Activated CD8-positive, alpha-beta memory T cell treated with anti-CD3 and anti-CD28 coated beads, Interleukin-2, amount 50 U/mL, for 4 hours (primary cell): ENCODE measurements around the gene ARHGAP10.
"Not testable (repeated sequence)": the region's sequence is repeated elsewhere in the genome, so short reads cannot be mapped to it uniquely, and the experiment has no call there.

Source experiments
- DNase-seq: peaks from one replicate; pipeline ENCODE4 v3.0.0-alpha.2; 2020

The ARHGAP10 gene

DNA sequence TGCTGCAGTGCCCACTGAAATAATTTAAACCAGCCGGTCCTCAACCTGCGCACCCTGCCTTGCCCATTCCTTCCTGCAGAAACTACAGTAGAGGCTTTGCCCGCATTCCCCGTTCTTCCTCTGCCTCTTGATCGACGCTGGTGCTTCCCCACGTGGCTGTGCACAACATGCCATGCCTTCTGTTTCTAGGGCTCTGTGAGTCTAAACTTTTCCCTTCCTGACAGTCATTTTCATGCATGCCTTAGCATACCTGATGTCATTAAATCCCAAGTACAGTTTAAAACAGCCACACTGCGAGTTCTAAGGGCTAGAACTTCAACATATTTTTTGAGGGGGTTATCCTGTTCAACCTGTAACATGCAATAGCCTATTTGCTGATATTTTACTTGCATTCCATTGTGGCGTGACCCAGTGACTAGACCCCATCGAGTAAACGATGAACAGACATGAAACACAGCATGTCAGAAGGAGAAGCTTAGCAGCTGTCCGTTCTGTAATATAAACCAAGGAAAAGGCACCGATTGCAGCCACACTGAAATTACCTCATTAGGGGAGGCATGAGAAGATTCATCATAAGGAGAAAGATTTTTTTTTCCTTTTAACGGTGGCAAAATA, 232.5 kb downstream of the ARHGAP10 start:
- DNase-seq, result no peak

DNA sequence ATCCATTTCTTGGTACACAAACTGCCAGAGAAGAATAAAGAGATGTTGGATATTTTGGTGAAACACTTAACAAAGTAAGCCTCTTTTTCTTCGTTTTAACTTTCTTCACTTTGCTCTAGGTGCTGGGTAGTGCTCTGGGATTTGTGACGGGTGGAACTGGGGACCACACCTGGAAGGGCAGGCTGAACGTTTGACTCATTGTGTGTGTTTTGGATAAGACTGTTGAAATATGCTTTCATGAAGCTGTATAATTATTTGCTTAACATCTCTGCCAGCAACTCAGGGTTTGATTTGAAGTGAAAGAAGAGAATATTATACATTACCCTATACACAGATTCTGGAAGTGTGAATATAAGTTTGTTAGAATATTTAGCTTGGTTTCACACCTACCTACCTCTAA, 233.2 kb downstream of the ARHGAP10 start:
- DNase-seq, result no peak

DNA sequence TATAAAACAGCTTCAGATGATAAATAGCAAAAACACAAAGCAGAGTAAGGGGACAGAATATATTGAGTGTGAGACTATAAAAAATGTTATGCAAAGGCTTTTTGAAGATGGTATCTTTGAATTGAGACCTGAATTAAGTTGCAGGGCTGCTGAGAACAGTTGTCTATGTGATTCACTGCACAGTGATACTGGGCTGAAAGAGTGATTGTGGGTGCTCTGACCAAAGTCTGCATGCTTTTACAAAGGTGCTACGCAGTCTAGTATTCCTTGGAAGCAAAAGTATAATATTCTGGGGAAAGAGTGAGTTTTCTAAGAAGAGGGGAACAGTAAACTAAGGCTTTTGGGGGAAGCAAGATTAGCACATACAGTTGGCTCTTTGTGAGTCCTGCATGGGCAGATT, 234.0 kb downstream of the ARHGAP10 start:
- no peak for DNase-seq

DNA sequence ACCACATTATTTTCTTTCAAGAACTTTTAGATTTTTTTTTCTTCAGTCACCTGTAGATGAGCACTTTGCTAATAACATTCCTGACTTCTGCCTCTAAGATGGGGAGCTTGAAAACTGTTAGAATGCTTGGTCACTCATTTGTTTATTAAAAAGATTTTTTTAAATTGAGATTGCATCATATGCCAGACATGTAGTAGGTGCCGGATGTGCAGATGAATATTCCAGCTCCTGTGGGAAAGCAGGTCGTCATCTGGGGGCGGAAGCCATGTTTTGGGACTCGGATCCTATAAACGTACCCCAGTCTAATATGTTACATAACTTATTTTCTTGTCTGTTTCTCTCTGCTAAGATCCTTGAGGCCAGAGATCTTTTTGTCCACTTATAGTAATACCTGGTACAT, 236.8 kb downstream of the ARHGAP10 start:
- DNase-seq, result no peak

DNA sequence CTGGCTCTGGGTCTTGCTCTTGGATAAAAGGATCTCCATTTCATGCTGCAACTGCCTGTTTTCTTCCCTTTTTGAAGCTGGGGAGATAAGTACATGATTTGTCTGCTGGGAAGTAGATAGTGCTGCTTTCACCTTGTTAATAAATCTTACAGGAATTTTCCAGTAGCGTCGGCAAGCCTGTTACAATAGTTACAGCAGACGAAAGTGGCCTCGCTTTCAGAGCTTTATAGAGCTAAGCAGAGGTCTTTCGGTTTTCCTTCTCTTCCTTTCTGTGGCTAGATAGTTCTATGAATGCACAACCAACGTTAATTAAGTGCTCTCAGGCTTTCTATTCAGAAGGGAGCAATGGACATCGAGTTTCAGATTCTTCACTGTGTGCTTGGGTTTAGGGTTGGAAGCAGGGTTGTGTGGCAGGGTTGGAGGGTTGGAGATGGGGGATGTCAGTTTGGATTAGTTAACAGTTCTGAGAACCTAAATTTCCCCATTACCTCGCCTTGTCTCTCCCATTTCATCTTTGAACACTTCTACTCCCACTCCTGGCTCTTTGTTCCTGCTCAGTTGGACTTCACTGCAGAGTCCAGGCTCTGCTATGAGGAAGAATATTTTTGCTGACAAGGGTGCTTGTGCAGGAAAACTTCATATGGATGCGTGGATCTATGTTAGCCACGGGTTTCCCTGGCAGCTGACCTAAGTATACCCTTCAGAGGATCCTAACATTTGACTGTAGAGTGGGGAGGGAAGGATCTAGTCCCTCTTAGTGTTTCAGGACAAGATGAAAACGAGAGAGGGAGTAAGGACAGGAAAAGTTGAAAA, 237.9 kb downstream of the ARHGAP10 start:
- DNase-seq, result no peak

DNA sequence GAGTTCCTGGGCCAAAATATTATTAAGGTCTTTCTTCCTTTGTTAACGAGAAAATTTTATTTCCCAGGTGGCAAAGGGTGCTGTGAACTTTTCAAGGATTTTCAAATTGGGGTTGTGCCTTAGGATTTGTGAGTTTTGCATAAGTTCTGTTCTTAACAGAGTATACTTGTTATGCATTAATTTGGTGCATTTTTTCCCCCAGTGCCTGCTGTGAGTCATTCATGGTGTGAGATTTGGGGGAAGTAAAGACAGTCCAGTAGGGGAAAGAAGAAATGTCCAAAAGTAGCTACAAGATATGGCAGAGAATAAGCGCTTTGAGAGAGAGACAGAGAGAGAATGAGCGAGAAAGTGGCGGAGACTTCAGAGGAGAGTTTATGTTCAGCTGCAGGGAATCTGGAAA, 239.2 kb downstream of the ARHGAP10 start:
- no peak for DNase-seq

DNA sequence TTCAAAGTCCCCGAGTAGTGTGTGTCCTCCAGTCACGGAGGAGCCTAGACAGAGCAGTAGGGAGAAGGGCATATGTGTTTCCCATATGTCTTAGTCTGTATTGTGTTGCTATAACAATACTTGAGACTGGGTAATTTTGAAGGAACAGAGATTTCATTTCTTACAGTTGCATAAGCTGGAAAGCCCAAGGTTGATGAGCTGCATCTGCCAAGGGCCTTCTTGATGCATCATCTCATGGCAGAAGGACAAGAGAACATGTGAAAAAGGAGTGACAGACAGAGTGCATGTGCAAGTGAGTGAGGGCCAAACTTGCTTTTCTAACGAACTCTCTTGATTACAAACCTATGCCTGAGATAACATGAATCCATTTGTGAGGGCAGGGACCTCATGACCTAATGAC, 243.4 kb downstream of the ARHGAP10 start:
- no peak for DNase-seq

DNA sequence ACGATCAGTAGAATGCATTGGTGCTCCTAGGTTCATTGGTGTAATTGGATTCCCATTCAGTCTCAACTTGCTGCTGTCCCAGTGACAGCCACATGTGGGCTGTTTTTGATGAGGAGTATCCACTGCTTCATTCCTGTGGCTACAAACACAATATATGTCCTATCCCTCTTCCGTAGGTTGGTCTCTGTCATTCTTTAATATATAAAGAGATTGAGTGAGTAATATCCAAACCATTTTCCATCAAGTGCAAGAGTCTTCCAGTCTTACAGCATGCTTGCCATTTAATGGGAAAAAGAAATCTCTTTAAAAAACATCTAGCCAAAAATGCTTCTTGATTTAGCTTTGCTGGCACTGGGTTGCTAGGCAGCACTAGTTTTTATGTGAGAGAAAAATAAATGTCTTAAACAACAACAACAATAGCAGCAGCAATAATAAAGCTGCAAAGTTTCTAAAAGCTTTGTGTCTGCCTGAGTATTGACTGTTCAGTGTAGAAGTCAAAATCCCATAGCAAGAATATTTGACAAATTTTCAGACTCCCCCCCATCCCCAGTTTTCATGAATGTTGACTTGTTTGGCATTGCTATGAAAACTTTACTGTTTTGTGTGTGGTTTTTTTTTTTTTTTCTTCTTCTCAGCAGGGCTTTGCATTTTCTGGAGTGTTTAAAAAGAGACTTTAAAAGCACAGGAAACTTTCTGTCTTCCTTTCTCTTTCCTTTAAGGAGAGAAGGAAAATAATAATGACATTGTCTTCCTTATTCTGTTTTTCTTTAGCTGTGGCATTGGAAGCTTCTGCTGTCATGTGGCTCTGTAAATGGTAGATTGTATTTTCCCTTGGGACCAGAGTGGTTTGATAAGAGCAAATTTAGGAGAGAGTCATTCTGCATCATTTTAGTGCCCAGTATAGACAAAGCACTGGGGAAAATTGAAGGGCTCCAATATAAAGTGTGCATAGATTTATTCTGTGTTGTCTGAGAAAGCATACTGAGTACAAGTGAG, 244.3 kb downstream of the ARHGAP10 start:
- no peak for DNase-seq

DNA sequence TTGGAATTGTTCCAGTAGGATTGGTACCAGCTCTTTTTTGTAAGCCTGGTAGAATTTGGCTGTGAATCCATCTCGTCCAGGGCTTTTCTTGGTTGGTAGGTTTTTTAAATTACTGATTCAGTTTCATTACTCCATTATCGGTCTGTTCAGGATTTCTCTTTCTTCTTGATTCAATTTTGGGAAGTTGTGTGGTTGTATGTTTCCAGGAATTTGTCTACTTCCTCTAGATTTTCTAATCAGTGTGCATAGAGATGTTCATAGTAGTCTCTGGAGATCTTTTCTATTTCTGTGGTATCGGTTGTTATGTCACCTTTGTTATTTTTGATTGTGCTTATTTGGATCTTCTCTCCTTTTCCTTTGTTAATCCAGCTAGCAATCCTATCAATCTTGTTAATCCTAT, 248.7 kb downstream of the ARHGAP10 start:
- no peak for DNase-seq

DNA sequence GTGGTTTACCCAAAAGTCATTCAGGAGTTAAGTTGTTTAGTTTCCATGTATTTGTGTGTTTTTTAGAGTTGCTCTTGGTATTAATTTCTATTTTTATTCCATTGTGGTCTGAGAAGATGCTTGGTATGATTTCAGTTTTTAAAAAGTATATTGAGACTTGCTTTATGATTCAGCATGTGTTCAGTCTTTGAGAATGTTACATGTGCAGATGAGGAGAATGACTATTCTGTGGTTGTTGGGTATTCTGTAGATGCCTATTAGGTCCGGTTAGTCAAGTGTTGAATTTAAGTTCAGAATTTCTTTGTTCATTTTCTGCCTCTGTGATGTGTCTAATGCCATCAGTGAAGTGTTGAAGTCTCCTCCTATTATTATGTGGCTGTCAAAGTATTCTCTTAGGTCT, 249.4 kb downstream of the ARHGAP10 start:
- no peak for DNase-seq

DNA sequence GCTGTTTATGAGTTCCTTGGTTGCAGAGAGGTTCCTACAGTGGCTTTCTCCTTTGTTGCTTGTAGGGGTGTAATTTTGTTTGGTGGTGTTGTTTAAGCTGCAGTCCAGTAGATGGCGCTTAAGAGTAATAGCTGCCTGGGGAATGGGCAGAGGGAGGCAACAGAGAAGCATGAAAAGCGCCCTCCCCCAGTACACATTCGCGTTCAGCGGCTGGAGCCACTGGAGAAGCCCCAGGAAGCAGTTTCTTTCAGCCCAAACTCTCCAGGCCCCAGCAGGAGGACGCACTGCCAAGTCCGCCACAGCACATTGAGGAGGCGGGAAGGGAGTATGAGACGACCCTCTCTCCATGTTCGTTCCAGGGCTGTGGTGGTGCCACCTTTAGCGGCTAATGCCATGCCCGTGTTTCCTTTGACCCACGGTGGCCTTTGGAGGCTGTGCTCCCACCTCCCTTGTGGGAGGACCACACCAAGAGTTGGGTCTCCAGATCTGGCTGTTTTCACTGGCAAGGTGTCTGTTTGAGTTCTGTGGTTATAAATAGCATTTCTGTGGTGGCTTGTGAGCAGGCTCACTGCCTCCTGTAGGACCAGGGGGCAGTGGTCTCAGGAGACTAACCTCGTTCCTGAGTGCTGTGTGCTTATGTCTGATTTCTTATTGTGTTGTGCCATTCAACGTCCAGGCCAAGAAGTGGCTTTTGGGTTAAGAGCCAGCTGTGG, 252.3 kb downstream of the ARHGAP10 start:
- DNase-seq, result no peak

DNA sequence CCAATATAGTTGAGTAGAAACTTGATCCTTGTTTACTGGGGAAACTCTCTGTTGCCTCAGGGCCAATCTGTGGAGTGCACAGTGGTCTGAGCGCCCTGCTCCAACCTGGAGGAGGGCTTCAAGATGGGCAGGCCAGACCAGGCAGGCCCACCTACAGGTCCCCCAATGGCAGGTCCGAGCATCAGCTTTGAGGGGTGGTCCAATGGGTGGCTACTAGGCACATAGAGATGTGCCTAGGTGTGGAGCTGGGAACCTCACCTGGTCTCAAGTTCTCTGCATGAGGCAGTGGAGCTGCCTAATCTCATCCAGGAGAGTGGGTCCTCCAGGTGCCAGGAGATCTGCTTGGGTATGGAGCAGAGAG, 252.9 kb downstream of the ARHGAP10 start:
- no peak for DNase-seq

DNA sequence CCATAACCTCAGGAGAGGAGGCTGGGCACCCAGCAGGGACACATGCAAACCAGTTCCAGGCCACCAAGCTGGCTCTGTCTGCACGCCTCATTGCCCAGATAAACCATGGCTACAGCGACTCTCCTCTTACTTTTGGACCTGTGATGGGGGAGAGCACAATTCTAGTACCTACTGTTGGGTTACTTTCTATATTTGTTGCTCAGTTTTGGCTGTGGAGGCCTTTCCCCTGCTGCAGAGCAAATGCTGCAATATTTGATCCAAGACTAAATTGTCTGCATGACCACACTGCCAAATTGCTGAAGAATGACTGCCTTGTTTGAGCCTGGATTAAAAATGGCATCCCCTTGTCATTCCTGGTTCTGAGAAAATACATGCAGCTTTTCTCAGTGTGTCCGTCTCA, 253.5 kb downstream of the ARHGAP10 start:
- no peak for DNase-seq

DNA sequence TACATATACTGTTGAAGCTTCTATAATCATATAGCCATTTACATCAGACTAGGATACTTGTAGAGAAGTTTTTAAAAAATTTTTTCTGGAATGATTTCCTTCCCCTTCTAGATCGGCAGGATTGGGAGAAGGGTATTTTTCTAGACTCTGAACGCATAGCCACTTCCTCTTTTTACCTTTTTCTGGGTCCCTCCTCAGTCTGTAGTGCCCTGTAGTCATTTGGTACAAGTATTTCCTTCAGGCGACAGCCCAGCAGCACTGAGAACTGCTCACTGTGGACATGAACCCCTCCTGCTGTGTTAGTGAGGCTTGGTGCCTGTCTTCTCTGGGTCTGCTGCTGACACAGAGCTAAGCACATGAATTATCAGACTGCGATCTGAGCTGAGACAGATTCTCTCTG, 255.4 kb downstream of the ARHGAP10 start:
- DNase-seq, result no peak

DNA sequence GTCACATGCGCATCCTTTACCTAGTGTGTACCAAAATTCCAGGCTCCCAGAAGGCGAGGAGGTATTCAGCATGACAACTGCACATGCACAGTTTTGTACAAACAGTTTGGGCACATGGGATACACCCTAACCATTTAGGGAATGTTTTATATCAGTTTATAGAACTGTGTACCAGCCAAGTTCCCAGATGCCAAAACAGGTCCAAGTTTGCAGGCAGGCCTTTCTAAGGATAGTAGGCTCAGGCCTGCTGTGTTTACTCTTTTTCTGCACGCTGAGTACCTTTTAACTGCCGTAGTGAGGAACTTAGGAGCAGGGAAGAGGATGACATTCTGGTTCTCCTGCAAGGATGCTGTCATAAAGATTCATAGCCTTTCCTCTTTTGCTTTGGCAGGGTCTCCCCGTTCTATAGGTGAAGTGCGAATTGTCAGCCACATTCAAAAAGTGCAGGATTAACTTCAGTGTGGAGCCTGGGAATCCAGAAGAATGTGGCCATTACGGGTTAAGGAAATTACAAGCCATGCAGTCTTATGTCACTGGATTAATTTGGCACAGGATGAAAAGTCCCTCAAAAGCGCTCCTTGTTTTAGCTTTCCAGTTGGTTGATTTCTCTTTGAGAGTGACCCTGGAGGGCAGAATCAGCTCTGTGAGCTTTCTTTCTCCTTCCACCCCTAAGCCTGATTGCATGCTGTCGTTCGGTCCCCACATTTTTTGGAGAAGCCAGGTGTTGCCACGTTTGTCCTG, 259.8 kb downstream of the ARHGAP10 start:
- DNase-seq, result no peak

DNA sequence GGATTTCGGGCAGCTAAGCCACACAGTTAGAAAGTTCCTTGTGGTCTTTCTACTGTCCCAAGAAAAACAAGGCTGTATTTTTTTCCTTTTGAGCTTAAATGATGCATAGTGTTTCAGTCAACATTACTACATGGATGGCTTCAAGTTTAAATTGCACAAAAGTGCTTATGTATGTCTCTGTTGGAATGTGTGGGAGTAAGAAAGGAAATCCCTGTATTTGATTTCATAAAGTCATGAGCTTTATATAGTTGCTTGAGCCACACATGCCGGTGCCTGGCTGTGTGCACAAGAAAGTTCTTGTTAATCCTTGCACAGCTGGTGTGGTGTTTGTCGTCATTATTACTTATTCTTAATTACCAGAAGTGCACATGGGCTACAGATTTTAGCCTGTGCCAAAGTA, 262.2 kb downstream of the ARHGAP10 start:
- DNase-seq, result no peak

DNA sequence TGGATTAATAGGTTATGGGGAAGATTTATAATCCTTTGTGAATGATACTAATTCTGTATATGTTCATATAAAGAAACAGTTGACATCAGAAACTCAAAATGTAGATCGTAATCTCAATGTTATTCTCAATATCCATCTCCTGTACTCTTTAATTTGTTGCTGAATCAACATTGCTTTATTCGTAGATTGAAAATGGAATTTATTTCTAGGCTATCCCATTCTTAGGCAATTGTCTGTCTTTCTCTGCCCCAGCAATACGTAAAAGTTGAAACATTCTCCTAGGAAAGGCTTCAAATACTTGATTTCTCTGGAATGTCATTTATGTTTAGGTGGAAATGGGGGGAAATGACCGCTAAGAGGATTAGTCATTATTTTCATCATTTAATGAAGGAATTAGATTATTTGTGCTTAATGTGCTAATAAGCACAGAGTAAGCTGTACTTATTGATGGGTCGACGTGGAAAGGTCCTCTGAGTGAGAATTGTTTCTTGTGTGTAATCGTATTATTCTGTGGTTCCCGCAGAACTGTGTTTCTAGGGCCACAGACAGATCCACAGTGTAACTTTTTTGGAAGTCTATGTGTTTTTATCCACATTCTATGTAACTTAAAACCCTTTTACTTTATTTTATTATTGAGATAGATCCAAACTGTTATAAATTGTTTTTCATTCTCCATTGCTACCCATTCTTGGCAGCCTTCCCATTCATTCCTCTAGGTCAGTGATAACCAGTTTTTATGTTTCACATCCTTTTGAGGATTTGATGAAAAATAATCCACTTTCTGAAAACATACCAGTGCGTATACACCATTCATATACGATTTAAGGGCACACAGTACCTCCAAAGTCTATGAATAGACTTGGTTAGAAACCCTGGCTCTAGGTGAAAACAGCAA, 262.9 kb downstream of the ARHGAP10 start:
- no peak for DNase-seq

DNA sequence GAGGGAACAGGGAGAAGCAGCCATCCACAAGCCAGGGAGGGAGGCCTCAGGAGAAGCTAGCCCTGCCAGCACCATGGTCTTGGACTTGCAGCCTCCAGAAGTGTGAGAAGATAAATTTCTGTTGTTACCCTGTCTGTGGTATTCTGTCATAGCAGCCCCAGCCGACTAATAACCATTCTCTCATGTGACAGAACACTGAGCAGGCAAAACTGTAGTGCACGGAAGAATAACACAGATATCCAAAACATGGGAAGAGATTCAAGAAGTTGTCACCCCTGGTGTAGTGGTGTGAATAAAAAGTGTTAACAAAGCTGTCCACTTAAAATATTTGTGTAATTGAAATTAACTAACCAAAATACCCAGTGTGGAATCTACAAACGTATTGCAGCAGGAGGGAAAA, 265.0 kb downstream of the ARHGAP10 start:
- DNase-seq, result no peak

DNA sequence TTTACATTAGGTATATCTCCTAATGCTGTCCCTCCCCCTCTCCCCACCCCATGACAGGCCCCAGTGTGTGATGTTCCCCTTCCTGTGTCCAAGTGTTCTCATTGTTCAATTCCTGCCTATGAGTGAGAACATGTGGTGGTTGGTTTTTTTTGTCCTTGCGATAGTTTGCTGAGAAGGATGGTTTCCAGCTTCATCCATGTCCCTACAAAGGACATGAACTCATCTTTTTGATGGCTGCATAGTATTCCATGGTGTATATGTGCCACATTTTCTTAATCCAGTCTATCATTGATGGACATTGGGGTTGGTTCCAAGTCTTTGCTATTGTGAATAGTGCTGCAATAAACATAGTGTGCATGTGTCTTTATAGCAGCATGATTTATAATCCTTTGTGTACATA, 268.1 kb downstream of the ARHGAP10 start:
- not testable (repeated sequence) for DNase-seq

DNA sequence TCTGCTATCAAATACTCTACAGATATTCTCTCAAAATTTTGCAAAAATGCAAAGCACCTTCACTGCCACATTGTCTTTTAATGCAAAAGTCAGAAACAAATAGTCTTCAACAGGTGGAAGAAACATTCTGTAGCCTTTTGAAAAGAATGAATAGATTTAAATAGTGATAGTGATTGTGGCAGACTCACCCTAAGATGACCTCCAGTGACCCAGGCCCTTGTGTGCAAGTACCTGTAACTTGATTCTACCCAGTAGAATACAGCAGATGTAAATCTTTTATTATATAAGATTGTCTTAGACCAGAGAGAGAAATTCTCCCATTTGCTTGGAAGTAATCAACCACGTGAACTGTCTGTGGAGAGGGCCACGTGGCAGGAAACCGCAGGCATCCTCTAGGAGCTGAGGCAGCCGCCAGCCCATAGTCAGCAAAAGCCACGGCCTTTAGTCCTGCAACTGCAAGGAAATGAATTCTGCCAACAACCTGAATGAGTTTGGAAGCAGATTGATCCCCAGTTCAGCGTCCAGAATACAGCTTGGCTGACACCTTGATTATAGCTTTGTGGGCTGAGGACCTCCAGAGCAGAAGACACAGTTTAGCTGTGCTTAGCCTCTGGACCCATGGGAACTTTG, 272.5 kb downstream of the ARHGAP10 start:
- DNase-seq, result no peak

DNA sequence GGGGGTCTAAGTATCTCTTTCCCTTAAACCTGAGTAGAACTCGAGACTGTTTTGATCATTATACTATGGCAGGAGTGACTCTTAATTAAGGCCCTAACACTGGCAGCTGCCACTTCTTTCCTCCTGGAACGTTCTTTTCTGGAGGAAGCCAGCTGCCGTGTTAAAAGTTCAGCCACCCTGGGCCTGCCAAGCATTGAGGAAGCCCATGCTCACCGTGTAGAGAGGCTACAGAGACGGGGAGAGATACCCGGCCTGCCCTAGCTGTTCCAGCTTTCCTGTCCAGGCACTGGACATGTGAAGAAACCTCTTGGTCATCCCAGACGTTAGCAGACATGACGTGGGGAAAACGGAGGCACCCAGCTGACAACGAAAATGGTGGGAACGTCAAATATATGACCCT, 274.1 kb downstream of the ARHGAP10 start:
- no peak for DNase-seq
